IMR-90 (cell line): Measurements from ENCODE around the gene MLYCD. TPM values are rescaled to one million over a fixed set of nuclear protein-coding genes. Genes with fewer than 3 reads are reported as not detected.

Experiments used
- ATAC-seq: fragments of 200-7000 bp; cut with Tn5 transposase; 2 replicates; pipeline ENCODE4 v1.9.1; 2020; ENCODE audit warnings: low read depth, mild to moderate bottlenecking, moderate library complexity
- BruUV-seq: library from RNA; stranded (reverse); fragments of 400-500 nt; replicated peaks from 2 replicates; lab custom pipeline; 2021; lab: Mats Ljungman, UMichigan
- CTCF ChIA-PET: fragments of 300-600 bp; formaldehyde crosslinking; extraction: SDS; loops from one replicate; lab custom pipeline; 2021; ENCODE audit warnings: antibody characterized with exemption; lab: Yijun Ruan, JAX
- POLR2A ChIA-PET: fragments of 300-600 bp; sonication (Branson Sonifier 250); formaldehyde crosslinking; loops from one replicate; lab custom pipeline; 2022; ENCODE audit warnings: antibody characterized with exemption; ENCODE audit not compliant: unreplicated experiment; lab: Charles Lee
- DNase-seq: peaks from one replicate; pipeline ENCODE4 v3.0.0; 2013
- H2AFZ ChIP-seq: replicated peaks from 2 replicates; pipeline ENCODE3; 2013; ENCODE audit warnings: low read length, mild to moderate bottlenecking; ENCODE audit not compliant: poor library complexity
- H2AK5ac ChIP-seq: 2 replicates; pipeline ENCODE4 v1.6.1; 2013; ENCODE audit warnings: low read depth, low read length, inconsistent platforms
- H2AK9ac ChIP-seq: replicated peaks from 2 replicates; pipeline ENCODE3; 2013; ENCODE audit warnings: mild to moderate bottlenecking, low read depth, low read length, moderate library complexity; ENCODE audit not compliant: poor library complexity
- H2BK120ac ChIP-seq: 2 replicates; pipeline ENCODE4 v1.6.1; 2013; ENCODE audit warnings: low read depth, low read length, inconsistent platforms
- H2BK15ac ChIP-seq: 3 replicates; pipeline ENCODE4 v1.6.1; 2013; ENCODE audit warnings: low read depth, low read length, inconsistent platforms
- H2BK20ac ChIP-seq: 2 replicates; pipeline ENCODE4 v1.6.1; 2013; ENCODE audit warnings: low read depth, mild to moderate bottlenecking, inconsistent platforms, low read length, moderate library complexity
- H2BK5ac ChIP-seq: 2 replicates; pipeline ENCODE4 v1.6.1; 2013; ENCODE audit warnings: mild to moderate bottlenecking, low read depth, low read length, inconsistent platforms; ENCODE audit not compliant: poor library complexity, severe bottlenecking
- H3K14ac ChIP-seq: replicated peaks from 2 replicates; pipeline ENCODE4 v1.6.1; 2013; ENCODE audit warnings: low read depth, low read length, inconsistent platforms
- H3K18ac ChIP-seq: 2 replicates; pipeline ENCODE4 v1.6.1; 2013; ENCODE audit warnings: low read depth, low read length, control low read depth
- H3K23ac ChIP-seq: 2 replicates; pipeline ENCODE4 v1.6.1; 2013; ENCODE audit warnings: low read depth, low read length, inconsistent platforms
- H3K27ac ChIP-seq: 2 replicates; pipeline ENCODE4 v1.5.1; 2013; ENCODE audit warnings: mild to moderate bottlenecking, control low read depth, low read length; ENCODE audit not compliant: insufficient read depth
- H3K27me3 ChIP-seq: 2 replicates; pipeline ENCODE4 v1.6.1; 2013; ENCODE audit warnings: low read length; ENCODE audit not compliant: control insufficient read depth, insufficient read depth
- H3K36me3 ChIP-seq: 2 replicates; pipeline ENCODE4 v1.6.1; 2013; ENCODE audit warnings: low read length, mixed read lengths; ENCODE audit not compliant: control insufficient read depth, insufficient read depth
- H3K4ac ChIP-seq: 2 replicates; pipeline ENCODE4 v1.6.1; 2013; ENCODE audit warnings: low read depth, low read length, inconsistent platforms
- H3K4me1 ChIP-seq: 2 replicates; pipeline ENCODE4 v1.6.1; 2013; ENCODE audit warnings: low read length, mixed read lengths; ENCODE audit not compliant: control insufficient read depth, insufficient read depth
- H3K4me2 ChIP-seq: 2 replicates; pipeline ENCODE4 v1.6.1; 2013; ENCODE audit warnings: low read depth, mild to moderate bottlenecking, control low read depth, low read length, moderate library complexity
- H3K4me3 ChIP-seq: 2 replicates; pipeline ENCODE4 v1.5.1; 2013; ENCODE audit warnings: low read depth, mild to moderate bottlenecking, control low read depth, low read length, moderate library complexity; ENCODE audit not compliant: insufficient read depth
- H3K56ac ChIP-seq: 2 replicates; pipeline ENCODE4 v1.6.1; 2013; ENCODE audit warnings: low read length, inconsistent platforms; ENCODE audit not compliant: insufficient read depth; ENCODE audit errors: extremely low read depth
- H3K79me1 ChIP-seq, 2 experiments: 2 replicates each; pipeline ENCODE4 v1.6.1; 2013; ENCODE audit warnings: low read length in 2 of 2, inconsistent platforms in 1 of 2, low read depth in 1 of 2
- H3K9ac ChIP-seq: 2 replicates; pipeline ENCODE4 v1.6.1; 2013; ENCODE audit warnings: low read depth, low read length, control low read depth
- H3K9me1 ChIP-seq: 2 replicates; pipeline ENCODE4 v1.6.1; 2013; ENCODE audit warnings: low read length, inconsistent platforms; ENCODE audit not compliant: insufficient read depth
- H3K9me3 ChIP-seq: 2 replicates; pipeline ENCODE4 v1.6.1; 2013; ENCODE audit warnings: low read length; ENCODE audit not compliant: control insufficient read depth, insufficient read depth
- H4K20me1 ChIP-seq: 2 replicates; pipeline ENCODE4 v1.6.1; 2013; ENCODE audit warnings: low read length, inconsistent platforms; ENCODE audit not compliant: insufficient read depth
- H4K5ac ChIP-seq: 2 replicates; pipeline ENCODE4 v1.6.1; 2013; ENCODE audit warnings: mild to moderate bottlenecking, low read depth, low read length, control low read depth
- H4K8ac ChIP-seq, 2 experiments: 2 replicates each; pipeline ENCODE4 v1.6.1; 2013; ENCODE audit warnings: low read depth in 2 of 2, low read length in 2 of 2, control low read depth in 1 of 2, inconsistent platforms in 1 of 2
- H4K91ac ChIP-seq: 2 replicates; pipeline ENCODE4 v1.6.1; 2013; ENCODE audit warnings: low read depth, low read length, inconsistent platforms; ENCODE audit not compliant: insufficient read depth
- BHLHE40 ChIP-seq: fragments of 150-350 bp; IDR thresholded peaks from 2 replicates; pipeline ENCODE4 v1.6.1; 2016; ENCODE audit warnings: mild to moderate bottlenecking, low read depth, low read length
- CEBPB ChIP-seq: IDR thresholded peaks from 2 replicates; pipeline ENCODE4 v1.6.1; 2012; ENCODE audit warnings: low read depth, low read length, improper control_type of control experiment
- CHD1 ChIP-seq: IDR thresholded peaks from 2 replicates; pipeline ENCODE4 v1.6.1; 2012; ENCODE audit warnings: low read depth, low read length, improper control_type of control experiment
- ELK1 ChIP-seq: fragments of 150-350 bp; IDR thresholded peaks from 2 replicates; pipeline ENCODE4 v1.6.1; 2016; ENCODE audit warnings: low read depth, mild to moderate bottlenecking, low read length, moderate library complexity, borderline replicate concordance
- FOS ChIP-seq: fragments of 150-350 bp; IDR thresholded peaks from 2 replicates; pipeline ENCODE4 v1.6.1; 2016; ENCODE audit warnings: low read depth, low read length
- MAFK ChIP-seq: IDR thresholded peaks from 2 replicates; pipeline ENCODE4 v1.6.1; 2012; ENCODE audit warnings: low read depth, low read length, improper control_type of control experiment
- MAZ ChIP-seq: IDR thresholded peaks from 2 replicates; pipeline ENCODE4 v1.6.1; 2012; ENCODE audit warnings: low read depth, mild to moderate bottlenecking, low read length, improper control_type of control experiment, moderate library complexity, borderline replicate concordance
- MXI1 ChIP-seq: IDR thresholded peaks from 2 replicates; pipeline ENCODE4 v1.6.1; 2012; ENCODE audit warnings: low read depth, mild to moderate bottlenecking, low read length, moderate library complexity, borderline replicate concordance
- NFE2L2 ChIP-seq: fragments of 150-350 bp; IDR thresholded peaks from 2 replicates; pipeline ENCODE4 v1.6.1; 2016; ENCODE audit warnings: low read depth, mild to moderate bottlenecking, low read length
- POLR2A ChIP-seq: IDR thresholded peaks from 2 replicates; pipeline ENCODE4 v1.6.1; 2012; ENCODE audit warnings: mild to moderate bottlenecking, low read depth, low read length
- RAD21 ChIP-seq: IDR thresholded peaks from 2 replicates; pipeline ENCODE4 v1.6.1; 2012; ENCODE audit warnings: low read length, improper control_type of control experiment
- RCOR1 ChIP-seq: IDR thresholded peaks from 2 replicates; pipeline ENCODE4 v1.6.1; 2012; ENCODE audit warnings: mild to moderate bottlenecking, low read length, improper control_type of control experiment; ENCODE audit not compliant: insufficient replicate concordance
- RFX5 ChIP-seq: IDR thresholded peaks from 2 replicates; pipeline ENCODE4 v1.8.0; 2012; ENCODE audit warnings: low read depth, mild to moderate bottlenecking, low read length, moderate library complexity
- SMC3 ChIP-seq: fragments of 150-350 bp; IDR thresholded peaks from 2 replicates; pipeline ENCODE4 v1.6.1; 2016; ENCODE audit warnings: low read depth, mild to moderate bottlenecking, antibody characterized with exemption, low read length, moderate library complexity
- WGBS, 2 experiments: methylation state at CpG; one replicate each; pipeline versions ENCODE4 v1.1.5 to v1.1.7; 2013; ENCODE audit warnings: missing lambda C conversion rate in 2 of 2; ENCODE audit not compliant: insufficient read length in 1 of 2; ENCODE audit errors: extremely low coverage in 2 of 2; 5-methylcytosine and 5-hydroxymethylcytosine counted together
- dilution Hi-C: fragments of 300-500 bp; cut with HindIII; formaldehyde crosslinking; loops from one replicate; pipeline ENCODE4 v1.14.3; 2018; ENCODE audit warnings: low sequenced_read_pairs; ENCODE audit not compliant: unreplicated experiment
- in situ Hi-C: fragments of 300-500 bp; cut with MboI; formaldehyde crosslinking; loops from 3 replicates; pipeline ENCODE4 v1.14.3; 2019; ENCODE audit warnings: low sequenced_read_pairs, inconsistent platforms, mixed read lengths
- intact Hi-C: fragments of 100-400 bp; cut with micrococcal nuclease; formaldehyde crosslinking; loops from 2 replicates; pipeline ENCODE4 v1.10.0; 2022
- polyA plus RNA-seq, 3 experiments: library from polyadenylated mRNA; depleted of rRNA; stranded (reverse); fragments of >200 nt; gene quantifications; 2 replicates each; pipeline ENCODE4 v1.2.3, GENCODE V29; 2012; ENCODE audit warnings: low replicate concordance in 1 of 3
- total RNA-seq: library from RNA; depleted of rRNA; stranded (reverse); fragments of >200 nt; gene quantifications from 2 replicates; pipeline ENCODE4 v1.2.3, GENCODE V29; 2012
- TF ChIP-seq, protein P1 (sequence below): conservative IDR thresholded peaks from 2 replicates; pipeline ENCODE4 v1.5.1; 2012; ENCODE audit warnings: mild to moderate bottlenecking, low read depth, low read length, improper control_type of control experiment
- TF ChIP-seq, protein P2 (sequence below): fragments of 150-350 bp; IDR thresholded peaks from 2 replicates; pipeline ENCODE4 v1.6.1; 2017; ENCODE audit warnings: mild to moderate bottlenecking, antibody characterized with exemption, low read length, low read depth

The MLYCD gene
- total and polyA plus RNA-seq, 2 of the 4 experiments (the other 2 are of a cell fraction) = 1.9 to 2.7 TPM

GRCh38 chr16:83907111-83907510 lies 8.2 kb downstream of the MLYCD start:
- H3K56ac ChIP-seq = no peak overlapping the region
- H2BK5ac ChIP-seq = no peak overlapping the region
- no peak overlapping the region for H2BK20ac ChIP-seq
- no peaks in the 10 kb centered on the region for H3K27me3 ChIP-seq
- H3K4me2 ChIP-seq = no peak overlapping the region
- H4K8ac ChIP-seq = no peak overlapping the region
- peaks cover 11 to 15% of the 10 kb centered on the region in 2 experiments; a peak in 3 of 4 replicates for H3K79me1 ChIP-seq
- H2AK9ac ChIP-seq = no peak overlapping the region
- no peak overlapping the region for H2AK5ac ChIP-seq
- no peak overlapping the region for H2BK15ac ChIP-seq
- no peaks in the 10 kb centered on the region for H3K9me3 ChIP-seq
- H3K9me1 ChIP-seq = 0 out of 2 replicates have a peak, but pooled peaks cover 3% of the 10 kb centered on the region
- POLR2A ChIA-PET = no interaction called here
- H3K4me1 ChIP-seq = no peaks in the 10 kb centered on the region; the same call in 1 of the 2 replicates
- no peak overlapping the region for H3K27ac ChIP-seq
- no peak overlapping the region for H2AFZ ChIP-seq
- no peak overlapping the region for H2BK120ac ChIP-seq
- BruUV-seq = no TSS peak
- H3K9ac ChIP-seq = no peak overlapping the region
- no peak overlapping the region for H4K91ac ChIP-seq
- CTCF ChIA-PET = no interaction called here
- TF ChIP-seq SMC3 (no peak), MXI1 (no peak), POLR2A (no peak), FOS (no peak), MAFK (no peak), RFX5 (no peak), NFE2L2 (no peak), RCOR1 (no peak), BHLHE40 (no peak), CEBPB (no peak), CHD1 (no peak), MAZ (no peak), RAD21 (no peak), ELK1 (no peak)
- TF ChIP-seq, protein P1, sequence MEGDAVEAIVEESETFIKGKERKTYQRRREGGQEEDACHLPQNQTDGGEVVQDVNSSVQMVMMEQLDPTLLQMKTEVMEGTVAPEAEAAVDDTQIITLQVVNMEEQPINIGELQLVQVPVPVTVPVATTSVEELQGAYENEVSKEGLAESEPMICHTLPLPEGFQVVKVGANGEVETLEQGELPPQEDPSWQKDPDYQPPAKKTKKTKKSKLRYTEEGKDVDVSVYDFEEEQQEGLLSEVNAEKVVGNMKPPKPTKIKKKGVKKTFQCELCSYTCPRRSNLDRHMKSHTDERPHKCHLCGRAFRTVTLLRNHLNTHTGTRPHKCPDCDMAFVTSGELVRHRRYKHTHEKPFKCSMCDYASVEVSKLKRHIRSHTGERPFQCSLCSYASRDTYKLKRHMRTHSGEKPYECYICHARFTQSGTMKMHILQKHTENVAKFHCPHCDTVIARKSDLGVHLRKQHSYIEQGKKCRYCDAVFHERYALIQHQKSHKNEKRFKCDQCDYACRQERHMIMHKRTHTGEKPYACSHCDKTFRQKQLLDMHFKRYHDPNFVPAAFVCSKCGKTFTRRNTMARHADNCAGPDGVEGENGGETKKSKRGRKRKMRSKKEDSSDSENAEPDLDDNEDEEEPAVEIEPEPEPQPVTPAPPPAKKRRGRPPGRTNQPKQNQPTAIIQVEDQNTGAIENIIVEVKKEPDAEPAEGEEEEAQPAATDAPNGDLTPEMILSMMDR = no peak
- TF ChIP-seq, protein P2, sequence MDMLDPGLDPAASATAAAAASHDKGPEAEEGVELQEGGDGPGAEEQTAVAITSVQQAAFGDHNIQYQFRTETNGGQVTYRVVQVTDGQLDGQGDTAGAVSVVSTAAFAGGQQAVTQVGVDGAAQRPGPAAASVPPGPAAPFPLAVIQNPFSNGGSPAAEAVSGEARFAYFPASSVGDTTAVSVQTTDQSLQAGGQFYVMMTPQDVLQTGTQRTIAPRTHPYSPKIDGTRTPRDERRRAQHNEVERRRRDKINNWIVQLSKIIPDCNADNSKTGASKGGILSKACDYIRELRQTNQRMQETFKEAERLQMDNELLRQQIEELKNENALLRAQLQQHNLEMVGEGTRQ = no peak
- ATAC-seq = no peak
- no CpG with 5 or more reads among the region's 8 CpGs for WGBS, 2 experiments
- peaks cover 23% of the 10 kb centered on the region for H3K36me3 ChIP-seq
- H4K5ac ChIP-seq = no peak overlapping the region
- dilution Hi-C loops = no loop called here
- DNase-seq = no peak
- in situ Hi-C loops = no loop called here
- no peak overlapping the region for H3K23ac ChIP-seq
- H3K4me3 ChIP-seq = no peak overlapping the region
- H3K18ac ChIP-seq = no peak overlapping the region
- H4K20me1 ChIP-seq = peaks cover 14% of the 10 kb centered on the region
- intact Hi-C loops = no loop called here
- no peak overlapping the region for H3K14ac ChIP-seq
- no peak overlapping the region for H3K4ac ChIP-seq
